Prostate gland (tissue), 2 donors: Measurements from ENCODE around the gene ZSWIM3.

Source experiments
- POLR2A ChIP-seq: fragments of 450-650 bp; IDR thresholded peaks from one replicate; pipeline ENCODE4 v1.6.1; 2016; ENCODE audit warnings: antibody characterized with exemption, mild to moderate bottlenecking
- POLR2AphosphoS5 ChIP-seq: sonication (generic); formaldehyde crosslinking; IDR thresholded peaks from one replicate; pipeline ENCODE4 v1.6.1; 2017; ENCODE audit warnings: antibody characterized with exemption
- TF ChIP-seq, protein P1 (sequence below), 4 experiments: fragments of 200-600 bp in 2 of 4; fragments of 450-650 bp in 2 of 4; sonication (generic) in 2 of 4; IDR thresholded peaks; 1 replicate in 3 of 4; 2 replicates in 1 of 4; pipeline ENCODE4 v1.5.1; 2016 to 2019; ENCODE audit warnings: antibody characterized with exemption in 4 of 4, mild to moderate bottlenecking in 2 of 4, moderate library complexity in 2 of 4

GRCh38 chr20:45909817-45910669, 52.6 kb downstream of the ZSWIM3 start:
- TF ChIP-seq, protein P1, sequence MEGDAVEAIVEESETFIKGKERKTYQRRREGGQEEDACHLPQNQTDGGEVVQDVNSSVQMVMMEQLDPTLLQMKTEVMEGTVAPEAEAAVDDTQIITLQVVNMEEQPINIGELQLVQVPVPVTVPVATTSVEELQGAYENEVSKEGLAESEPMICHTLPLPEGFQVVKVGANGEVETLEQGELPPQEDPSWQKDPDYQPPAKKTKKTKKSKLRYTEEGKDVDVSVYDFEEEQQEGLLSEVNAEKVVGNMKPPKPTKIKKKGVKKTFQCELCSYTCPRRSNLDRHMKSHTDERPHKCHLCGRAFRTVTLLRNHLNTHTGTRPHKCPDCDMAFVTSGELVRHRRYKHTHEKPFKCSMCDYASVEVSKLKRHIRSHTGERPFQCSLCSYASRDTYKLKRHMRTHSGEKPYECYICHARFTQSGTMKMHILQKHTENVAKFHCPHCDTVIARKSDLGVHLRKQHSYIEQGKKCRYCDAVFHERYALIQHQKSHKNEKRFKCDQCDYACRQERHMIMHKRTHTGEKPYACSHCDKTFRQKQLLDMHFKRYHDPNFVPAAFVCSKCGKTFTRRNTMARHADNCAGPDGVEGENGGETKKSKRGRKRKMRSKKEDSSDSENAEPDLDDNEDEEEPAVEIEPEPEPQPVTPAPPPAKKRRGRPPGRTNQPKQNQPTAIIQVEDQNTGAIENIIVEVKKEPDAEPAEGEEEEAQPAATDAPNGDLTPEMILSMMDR (IDR thresholded peaks at IDR 0.05) = no peak
- TF ChIP-seq POLR2A = no peak
- no peak for TF ChIP-seq POLR2AphosphoS5
